ENCODE measurements around the gene OR2J3.
"Not testable (repeated sequence)": the region's sequence is repeated elsewhere in the genome, so short reads cannot be mapped to it uniquely, and the experiment has no call there.

GRCh38 chr6:29114964-29115363 lies 7.1 kb downstream of the OR2J3 start:
- TF ChIP-seq CTCF, POLR2A (IDR thresholded peaks at IDR 0.05): not testable (repeated sequence)

Data from right lobe of liver (tissue), 4 donors.